ENCODE results near the gene ARL16. TPM values are rescaled to one million over a fixed set of nuclear protein-coding genes. Genes with fewer than 3 reads are reported as not detected.

The ARL16 gene
- total and polyA plus RNA-seq, 11 donors: 10.2 to 23.6 (median 15.9) TPM

- H3K4me1 ChIP-seq: peaks cover 4 to 40% (median 32%) of the 10 kb centered on the region in 12 donors
Measured at GRCh38 chr17:81706232-81706611, 22.6 kb upstream of the ARL16 start.

GRCh38 chr17:81705518-81706231 is 22.1 kb upstream of the ARL16 start:
- Histone ChIP-seq H3K4me3 (no peak overlapping the region), H3K9me3 (no peaks in the 10 kb centered on the region), H3K27ac (no peak overlapping the region), H3K36me3 (peaks cover 0 to 57% (median 47%) of the 10 kb centered on the region in 9 donors), H3K4me1 (peaks cover 0 to 40% (median 32%) of the 10 kb centered on the region in 12 donors), H3K27me3 (no peaks in the 10 kb centered on the region)
- no peak for TF ChIP-seq POLR2A (IDR thresholded peaks at IDR 0.05)
- 89 to 93% (median 91%) methylated on average over 29 to 30 of the region's 30 CpGs for WGBS, 4 donors
- intact Hi-C loops (cut with DNase I): no loop called here
- ATAC-seq: no peak
- DNase-seq: no peak

More at GRCh38 chr17:81706232-81706611, 22.6 kb upstream of the ARL16 start:
- H3K9me3 ChIP-seq: no peaks in the 10 kb centered on the region
- ATAC-seq: no peak
- intact Hi-C loops (cut with DNase I): no loop called here
- H3K4me3 ChIP-seq: no peak overlapping the region
- TF ChIP-seq CTCF (IDR thresholded peaks at IDR 0.05): no peak
- TF ChIP-seq POLR2A (IDR thresholded peaks at IDR 0.05): no peak
- no peak for DNase-seq
- H3K27ac ChIP-seq: no peak overlapping the region
- H3K36me3 ChIP-seq: peaks cover 0 to 51% (median 42%) of the 10 kb centered on the region in 9 donors
- WGBS, 4 donors: 89 to 95% (median 93%) methylated on average over 16 to 17 of the region's 17 CpGs
- no peaks in the 10 kb centered on the region for H3K27me3 ChIP-seq

- DNase-seq (no peak), ATAC-seq (peak in 1 of 4 donors; percentile 23)
- WGBS, 4 donors: 21 to 26% (median 23%) methylated on average over 20 to 27 of the region's 27 CpGs
- H3K4me1 ChIP-seq: peaks cover 0 to 36% (median 28%) of the 10 kb centered on the region in 12 donors
- TF ChIP-seq CTCF (IDR thresholded peaks at IDR 0.05) (no peak), POLR2A (IDR thresholded peaks at IDR 0.05) (no peak)
- peak overlapping the region; percentile 41 to 97 (median 92) for H3K27ac ChIP-seq
- intact Hi-C loops (cut with DNase I): no loop called here
- H3K36me3 ChIP-seq: peaks cover 0 to 74% (median 59%) of the 10 kb centered on the region in 9 donors
- H3K27me3 ChIP-seq: no peaks in the 10 kb centered on the region
- peak overlapping the region; percentile 66 to 99 (median 88) for H3K4me3 ChIP-seq
- H3K9me3 ChIP-seq: no peaks in the 10 kb centered on the region
Measured at GRCh38 chr17:81703747-81704654, 20.4 kb upstream of the ARL16 start.

- peak; percentile 87 to 95 (median 93) for ATAC-seq
- H3K36me3 ChIP-seq: peaks cover 0 to 78% (median 68%) of the 10 kb centered on the region in 9 donors
Measured at GRCh38 chr17:81702934-81703746, 19.5 kb upstream of the ARL16 start, which contains the start of gene MRPL12. TSS of gene MRPL12 (plus strand) at chr17:81703367. CDS start at chr17:81703502, 135 bp downstream.

More at GRCh38 chr17:81702934-81703746, 19.5 kb upstream of the ARL16 start, which contains the start of gene MRPL12:
- Histone ChIP-seq H3K27ac (peak within 1 kb of the TSS; percentile 41 to 97 (median 92)), H3K4me1 (peaks cover 0 to 36% (median 28%) of the 10 kb centered on the region in 12 donors), H3K27me3 (no peaks in the 10 kb centered on the region), H3K4me3 (peak within 1 kb of the TSS; percentile 66 to 99 (median 88)), H3K9me3 (no peaks in the 10 kb centered on the region)
- peak; percentile 94 to 96 (median 95) for DNase-seq
- TF ChIP-seq CTCF (IDR thresholded peaks at IDR 0.05): peak in 9 of 12 donors; percentile 13 to 49 (median 32)
- TF ChIP-seq POLR2A (IDR thresholded peaks at IDR 0.05): peak in 1 of 2 donors; percentile 89
- 0% methylated on average over 47 to 102 of the region's 102 CpGs for WGBS, 4 donors
- intact Hi-C loops (cut with DNase I): no loop called here

Data from heart left ventricle (tissue), 16 donors.